Chondrocyte (in vitro differentiated cells): ENCODE measurements around the gene CNGA4. TPM values are rescaled to one million over a fixed set of nuclear protein-coding genes. Genes with fewer than 3 reads are reported as not detected.
A peak's percentile ranks its signal among the peaks of the same experiment; 100 is the strongest.

Experiments
- DNase-seq: peaks from one replicate; pipeline ENCODE4 v3.0.0; 2021; ENCODE audit warnings: mixed read lengths, low spot score
- H3K27ac Mint-ChIP-seq: one replicate; pipeline ENCODE4 v1.8.0; 2021; ENCODE audit warnings: mild to moderate bottlenecking, moderate library complexity, mixed read lengths; ENCODE audit not compliant: unreplicated experiment
- H3K27me3 Mint-ChIP-seq: 2 replicates; pipeline ENCODE4 v1.8.0; 2021; ENCODE audit warnings: low read depth, mixed read lengths
- H3K36me3 Mint-ChIP-seq: 2 replicates; pipeline ENCODE4 v1.8.0; 2021; ENCODE audit warnings: low read depth, mixed read lengths
- H3K4me1 Mint-ChIP-seq: 2 replicates; pipeline ENCODE4 v1.8.0; 2021; ENCODE audit warnings: low read depth, mild to moderate bottlenecking, mixed read lengths
- H3K4me3 Mint-ChIP-seq: one replicate; pipeline ENCODE4 v1.8.0; 2021; ENCODE audit warnings: mild to moderate bottlenecking, moderate library complexity, mixed read lengths; ENCODE audit not compliant: unreplicated experiment
- H3K9me3 Mint-ChIP-seq: 2 replicates; pipeline ENCODE4 v1.8.0; 2021; ENCODE audit warnings: low read depth, mixed read lengths
- total RNA-seq: library from RNA; stranded (reverse); gene quantifications from 3 replicates; pipeline ENCODE4 v1.2.1, GENCODE V29; 2021
- TF ChIP-seq, protein P1 (sequence below): fragments of 200-600 bp; sonication (generic); IDR thresholded peaks from 2 replicates; pipeline ENCODE4 v1.5.0; 2021; ENCODE audit warnings: antibody characterized with exemption, mild to moderate bottlenecking, moderate library complexity

The CNGA4 gene
- total RNA-seq, 1 donor from 2014 or later, result 0.17 TPM

DNA sequence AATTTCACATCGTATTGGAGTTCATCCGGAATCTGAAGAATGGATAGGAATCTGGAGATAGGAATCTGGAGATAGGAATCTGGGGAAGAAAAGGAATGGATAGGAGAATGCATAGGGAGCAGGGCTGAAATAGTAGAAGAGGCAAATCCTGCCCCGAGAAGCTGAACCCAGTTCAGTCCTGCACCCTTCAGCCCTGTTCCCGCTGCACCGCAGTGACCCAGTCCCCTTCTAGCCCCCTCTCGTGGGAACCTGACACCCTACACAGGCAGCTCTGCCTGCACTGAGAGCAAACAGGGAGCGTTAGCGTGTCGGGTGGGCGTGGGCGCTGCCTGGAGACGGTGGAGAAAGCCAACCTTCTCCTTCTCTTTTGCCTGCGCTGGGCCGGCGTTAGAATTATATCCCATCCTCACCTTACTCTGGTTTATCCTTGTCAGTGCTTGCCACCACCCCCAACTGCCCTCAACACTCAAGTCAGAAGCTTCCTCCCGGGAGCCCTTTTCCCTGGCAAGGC lies 19.7 kb downstream of the CNGA4 start:
- H3K4me3 Mint-ChIP-seq, result peak overlapping the region; percentile 52
- H3K27ac Mint-ChIP-seq, result no peak overlapping the region
- no peaks in the 10 kb centered on the region for H3K9me3 Mint-ChIP-seq
- TF ChIP-seq, protein P1, sequence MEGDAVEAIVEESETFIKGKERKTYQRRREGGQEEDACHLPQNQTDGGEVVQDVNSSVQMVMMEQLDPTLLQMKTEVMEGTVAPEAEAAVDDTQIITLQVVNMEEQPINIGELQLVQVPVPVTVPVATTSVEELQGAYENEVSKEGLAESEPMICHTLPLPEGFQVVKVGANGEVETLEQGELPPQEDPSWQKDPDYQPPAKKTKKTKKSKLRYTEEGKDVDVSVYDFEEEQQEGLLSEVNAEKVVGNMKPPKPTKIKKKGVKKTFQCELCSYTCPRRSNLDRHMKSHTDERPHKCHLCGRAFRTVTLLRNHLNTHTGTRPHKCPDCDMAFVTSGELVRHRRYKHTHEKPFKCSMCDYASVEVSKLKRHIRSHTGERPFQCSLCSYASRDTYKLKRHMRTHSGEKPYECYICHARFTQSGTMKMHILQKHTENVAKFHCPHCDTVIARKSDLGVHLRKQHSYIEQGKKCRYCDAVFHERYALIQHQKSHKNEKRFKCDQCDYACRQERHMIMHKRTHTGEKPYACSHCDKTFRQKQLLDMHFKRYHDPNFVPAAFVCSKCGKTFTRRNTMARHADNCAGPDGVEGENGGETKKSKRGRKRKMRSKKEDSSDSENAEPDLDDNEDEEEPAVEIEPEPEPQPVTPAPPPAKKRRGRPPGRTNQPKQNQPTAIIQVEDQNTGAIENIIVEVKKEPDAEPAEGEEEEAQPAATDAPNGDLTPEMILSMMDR, result no peak
- H3K36me3 Mint-ChIP-seq, result no peaks in the 10 kb centered on the region
- H3K27me3 Mint-ChIP-seq, result peaks cover 15% of the 10 kb centered on the region
- DNase-seq, result no peak
- peaks cover 10% of the 10 kb centered on the region for H3K4me1 Mint-ChIP-seq

DNA sequence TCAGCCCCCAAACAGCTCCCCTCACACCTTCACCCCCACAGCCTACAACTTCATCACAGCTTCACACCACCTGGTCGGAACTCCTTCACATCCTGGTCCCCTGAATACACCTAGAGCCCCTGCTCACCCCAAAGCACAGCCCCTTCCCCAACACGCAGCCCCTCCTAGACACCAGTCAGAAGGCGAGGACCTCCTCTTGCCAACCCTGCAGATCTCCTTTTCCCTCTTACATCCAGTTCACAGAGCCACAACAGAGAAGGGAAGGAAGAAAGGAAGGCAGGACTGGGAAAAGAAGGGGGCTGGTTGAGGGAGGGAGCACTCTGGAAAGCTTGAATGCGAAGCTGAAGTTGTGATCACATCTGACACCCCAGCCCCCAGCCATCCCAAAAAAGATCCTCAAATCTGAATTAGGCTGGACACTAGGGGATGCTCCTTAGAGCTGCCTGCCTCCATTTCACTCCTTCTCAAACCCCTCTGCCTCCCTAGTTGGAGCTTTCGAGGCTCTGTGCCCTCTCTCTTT lies 21.4 kb downstream of the CNGA4 start:
- TF ChIP-seq, protein P1, result no peak
- peaks cover 10% of the 10 kb centered on the region for H3K4me1 Mint-ChIP-seq
- peaks cover 25% of the 10 kb centered on the region for H3K27me3 Mint-ChIP-seq
- no peak overlapping the region for H3K27ac Mint-ChIP-seq
- H3K36me3 Mint-ChIP-seq, result no peaks in the 10 kb centered on the region
- no peak for DNase-seq
- no peak overlapping the region for H3K4me3 Mint-ChIP-seq
- H3K9me3 Mint-ChIP-seq, result no peaks in the 10 kb centered on the region

DNA sequence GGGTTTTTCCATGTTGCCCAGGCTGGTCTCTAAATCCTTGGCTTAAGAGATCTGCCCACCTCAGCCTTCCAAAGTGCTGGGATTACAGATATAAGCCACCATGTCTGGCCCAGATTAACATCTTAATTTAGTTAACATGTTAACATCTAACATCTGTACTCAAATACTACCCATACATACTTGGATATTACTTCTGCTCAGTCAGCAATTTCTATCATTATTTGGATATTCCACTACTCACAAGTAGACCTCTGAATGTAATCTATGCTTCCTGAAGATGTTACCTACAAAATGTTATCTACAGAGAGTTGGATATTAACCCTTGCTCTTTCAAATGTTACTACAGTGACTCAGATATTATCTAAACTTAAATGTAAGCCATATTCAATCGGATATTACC lies 24.8 kb downstream of the CNGA4 start:
- no peaks in the 10 kb centered on the region for H3K9me3 Mint-ChIP-seq
- H3K27ac Mint-ChIP-seq, result no peak overlapping the region
- no peak overlapping the region for H3K4me3 Mint-ChIP-seq
- DNase-seq, result no peak
- H3K4me1 Mint-ChIP-seq, result peaks cover 8% of the 10 kb centered on the region
- no peaks in the 10 kb centered on the region for H3K36me3 Mint-ChIP-seq
- TF ChIP-seq, protein P1, result no peak
- peaks cover 28% of the 10 kb centered on the region for H3K27me3 Mint-ChIP-seq

DNA sequence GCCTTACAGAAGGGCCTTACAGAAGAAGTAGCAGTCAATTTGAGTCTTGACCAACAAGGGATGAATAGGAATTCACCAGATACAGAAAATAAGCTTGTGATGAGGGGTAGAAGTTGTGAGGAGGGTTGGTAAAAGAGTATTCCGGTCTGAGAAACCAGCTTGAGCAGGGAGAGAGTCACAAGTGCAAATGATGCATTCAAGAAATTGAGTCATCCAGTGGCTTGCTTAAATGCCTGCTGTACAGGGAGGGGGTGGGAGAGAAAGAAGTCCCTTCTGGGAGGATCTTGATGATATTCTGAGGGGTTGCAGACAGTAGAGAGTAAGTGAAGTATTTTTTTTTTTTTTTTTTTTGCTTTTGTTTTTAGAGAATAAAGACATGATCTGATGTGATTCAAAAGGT lies 29.9 kb downstream of the CNGA4 start:
- Mint-ChIP-seq H3K9me3 (no peaks in the 10 kb centered on the region), H3K27ac (no peak overlapping the region), H3K4me1 (peaks cover 8% of the 10 kb centered on the region), H3K4me3 (no peak overlapping the region), H3K36me3 (no peaks in the 10 kb centered on the region), H3K27me3 (peaks cover 24% of the 10 kb centered on the region)
- no peak for DNase-seq
- TF ChIP-seq, protein P1, result no peak

DNA sequence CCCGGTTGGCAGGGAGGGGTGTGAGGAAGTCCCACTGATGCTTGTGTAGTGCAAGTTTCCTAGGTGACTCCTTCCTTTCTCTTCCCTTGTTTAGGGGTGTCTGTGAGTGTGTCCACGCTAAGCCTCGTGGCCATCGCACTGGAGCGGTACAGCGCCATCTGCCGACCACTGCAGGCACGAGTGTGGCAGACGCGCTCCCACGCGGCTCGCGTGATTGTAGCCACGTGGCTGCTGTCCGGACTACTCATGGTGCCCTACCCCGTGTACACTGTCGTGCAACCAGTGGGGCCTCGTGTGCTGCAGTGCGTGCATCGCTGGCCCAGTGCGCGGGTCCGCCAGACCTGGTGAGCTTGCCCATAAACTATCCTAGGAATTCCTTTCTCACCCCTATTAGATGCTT lies 31.1 kb downstream of the CNGA4 start:
- H3K9me3 Mint-ChIP-seq, result no peaks in the 10 kb centered on the region
- no peak overlapping the region for H3K4me3 Mint-ChIP-seq
- no peaks in the 10 kb centered on the region for H3K36me3 Mint-ChIP-seq
- H3K27me3 Mint-ChIP-seq, result peaks cover 19% of the 10 kb centered on the region
- no peak for DNase-seq
- TF ChIP-seq, protein P1, result no peak
- peaks cover 8% of the 10 kb centered on the region for H3K4me1 Mint-ChIP-seq
- no peak overlapping the region for H3K27ac Mint-ChIP-seq
